HepG2 (cell line): ENCODE data around the gene NHERF2. TPM values are rescaled to one million over a fixed set of nuclear protein-coding genes. Genes with fewer than 3 reads are reported as not detected.
A peak's percentile ranks its signal among the peaks of the same experiment; 100 is the strongest.

Experiments
- HES4 ChIP-seq: sonication (generic); formaldehyde crosslinking; IDR thresholded peaks from 2 replicates; pipeline ENCODE4 v1.9.0; 2021; ENCODE audit warnings: mild to moderate bottlenecking, missing genetic modification reagents, borderline replicate concordance
- HNRNPLL ChIP-seq: fragments of 200-400 bp; formaldehyde crosslinking; IDR thresholded peaks from 2 replicates; pipeline ENCODE4 v1.6.1; 2017; ENCODE audit warnings: mild to moderate bottlenecking, low read depth, low read length; ENCODE audit not compliant: poor library complexity, severe bottlenecking
- HOXA3 ChIP-seq: sonication (generic); formaldehyde crosslinking; IDR thresholded peaks from 2 replicates; pipeline ENCODE4 v1.5.0; 2020; ENCODE audit warnings: missing genetic modification reagents
- IKZF4 ChIP-seq: sonication (generic); formaldehyde crosslinking; IDR thresholded peaks from 2 replicates; pipeline ENCODE4 v1.5.1; 2020; ENCODE audit warnings: borderline replicate concordance, mild to moderate bottlenecking, low read depth, missing genetic modification reagents; ENCODE audit errors: not compliant biosample characterization
- RBFOX2 ChIP-seq: fragments of 200-400 bp; formaldehyde crosslinking; IDR thresholded peaks from 2 replicates; pipeline ENCODE4 v1.6.1; 2017; ENCODE audit warnings: low read depth, mild to moderate bottlenecking, low read length
- SNAPC5 ChIP-seq: sonication (generic); formaldehyde crosslinking; IDR thresholded peaks from 2 replicates; pipeline ENCODE4 v1.8.1; 2023; ENCODE audit warnings: mild to moderate bottlenecking, missing genetic modification reagents, borderline replicate concordance
- ZNF3 ChIP-seq: IDR thresholded peaks from 2 replicates; pipeline ENCODE4 v1.7.0; 2017; ENCODE audit warnings: inconsistent platforms
- ZNF407 ChIP-seq: sonication (generic); formaldehyde crosslinking; IDR thresholded peaks from one replicate; pipeline ENCODE4 v1.5.1; 2020; ENCODE audit warnings: mild to moderate bottlenecking, missing genetic modification reagents; ENCODE audit errors: not compliant biosample characterization
- ZNF546 ChIP-seq: sonication (generic); formaldehyde crosslinking; conservative IDR thresholded peaks from 2 replicates; pipeline ENCODE4 v1.8.1; 2023; ENCODE audit warnings: mild to moderate bottlenecking, missing genetic modification reagents
- polyA plus RNA-seq, 8 experiments: library from polyadenylated mRNA; depleted of rRNA in 3 of 8; stranded (reverse) in 7 of 8; unstranded in 1 of 8; fragments of >200 nt; fragmentation: Illumina TruSeq in 4 of 8; extraction: Trizol in 4 of 8; gene quantifications; 2 replicates each; pipeline versions ENCODE4 v1.2.1 to v1.2.3, GENCODE V29; 2011 to 2016; ENCODE audit warnings: low read depth in 4 of 8, missing spikeins in 1 of 8, mixed read lengths in 1 of 8; ENCODE audit not compliant: insufficient read depth in 1 of 8
- total RNA-seq, 5 experiments: library from RNA; depleted of rRNA; stranded (reverse); fragments of >200 nt; fragmentation: Illumina TruSeq; extraction: Trizol; gene quantifications; 2 replicates each; pipeline ENCODE4 v1.2.3, GENCODE V29; 2016; ENCODE audit warnings: low read depth in 1 of 5

The NHERF2 gene
- total and polyA plus RNA-seq, 2 of the 13 experiments (the other 11 are each of a cell fraction or from before 2014, with no cell fraction given) = 23.7 to 39.3 TPM

- peak; percentile 13 for TF ChIP-seq ZNF407
- TF ChIP-seq ZNF546 (CRISPR knock-in tag) = 0 out of 2 replicates have a peak, but pooled peaks have one; percentile 22
- TF ChIP-seq HNRNPLL = peak; percentile 28
- TF ChIP-seq RBFOX2 = peak; percentile 40
- 0 out of 2 replicates have a peak, but pooled peaks have one; percentile 5 for TF ChIP-seq HOXA3 (CRISPR knock-in tag)
- no peak for TF ChIP-seq ZNF3
- TF ChIP-seq IKZF4 (CRISPR knock-in tag) = no peak
- TF ChIP-seq SNAPC5 (CRISPR knock-in tag) = 0 out of 2 replicates have a peak, but pooled peaks have one; percentile 34
- TF ChIP-seq HES4 (CRISPR knock-in tag) = peak; percentile 20; the same call in 1 of the 2 replicates
Measured at GRCh38 chr16:2036200-2036966, 9.7 kb downstream of the NHERF2 start (continued).
